GM12873 (cell line): Measurements from ENCODE around the gene PLEK2.

Experiments used
- TF ChIP-seq, protein P1 (sequence below): IDR thresholded peaks from 2 replicates; pipeline ENCODE4 v1.5.1; 2012; ENCODE audit warnings: low read depth, mild to moderate bottlenecking, moderate library complexity, low read length, control low read depth; ENCODE audit not compliant: insufficient read depth; ENCODE audit errors: missing control alignments

PLEK2 gene

DNA sequence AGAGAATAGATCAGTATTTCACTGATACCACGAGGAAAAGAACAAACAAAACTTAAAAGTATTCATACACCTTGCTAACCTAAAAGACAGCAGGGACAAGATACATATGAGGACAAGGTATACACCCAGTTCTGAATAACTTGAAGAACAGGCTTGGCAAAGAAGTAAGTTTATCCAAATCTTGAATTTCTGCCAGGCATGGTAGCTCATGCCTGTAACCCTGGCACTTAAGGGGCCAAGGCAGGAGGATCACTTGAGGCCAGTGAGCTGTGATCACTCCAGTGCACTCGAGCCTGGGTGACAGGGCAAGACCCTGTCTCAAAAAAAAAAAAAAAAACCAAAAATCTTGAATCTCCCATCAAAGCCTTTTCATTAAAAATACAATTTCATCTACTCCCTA is 26.8 kb downstream of the PLEK2 start:
- TF ChIP-seq, protein P1, sequence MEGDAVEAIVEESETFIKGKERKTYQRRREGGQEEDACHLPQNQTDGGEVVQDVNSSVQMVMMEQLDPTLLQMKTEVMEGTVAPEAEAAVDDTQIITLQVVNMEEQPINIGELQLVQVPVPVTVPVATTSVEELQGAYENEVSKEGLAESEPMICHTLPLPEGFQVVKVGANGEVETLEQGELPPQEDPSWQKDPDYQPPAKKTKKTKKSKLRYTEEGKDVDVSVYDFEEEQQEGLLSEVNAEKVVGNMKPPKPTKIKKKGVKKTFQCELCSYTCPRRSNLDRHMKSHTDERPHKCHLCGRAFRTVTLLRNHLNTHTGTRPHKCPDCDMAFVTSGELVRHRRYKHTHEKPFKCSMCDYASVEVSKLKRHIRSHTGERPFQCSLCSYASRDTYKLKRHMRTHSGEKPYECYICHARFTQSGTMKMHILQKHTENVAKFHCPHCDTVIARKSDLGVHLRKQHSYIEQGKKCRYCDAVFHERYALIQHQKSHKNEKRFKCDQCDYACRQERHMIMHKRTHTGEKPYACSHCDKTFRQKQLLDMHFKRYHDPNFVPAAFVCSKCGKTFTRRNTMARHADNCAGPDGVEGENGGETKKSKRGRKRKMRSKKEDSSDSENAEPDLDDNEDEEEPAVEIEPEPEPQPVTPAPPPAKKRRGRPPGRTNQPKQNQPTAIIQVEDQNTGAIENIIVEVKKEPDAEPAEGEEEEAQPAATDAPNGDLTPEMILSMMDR: no peak

DNA sequence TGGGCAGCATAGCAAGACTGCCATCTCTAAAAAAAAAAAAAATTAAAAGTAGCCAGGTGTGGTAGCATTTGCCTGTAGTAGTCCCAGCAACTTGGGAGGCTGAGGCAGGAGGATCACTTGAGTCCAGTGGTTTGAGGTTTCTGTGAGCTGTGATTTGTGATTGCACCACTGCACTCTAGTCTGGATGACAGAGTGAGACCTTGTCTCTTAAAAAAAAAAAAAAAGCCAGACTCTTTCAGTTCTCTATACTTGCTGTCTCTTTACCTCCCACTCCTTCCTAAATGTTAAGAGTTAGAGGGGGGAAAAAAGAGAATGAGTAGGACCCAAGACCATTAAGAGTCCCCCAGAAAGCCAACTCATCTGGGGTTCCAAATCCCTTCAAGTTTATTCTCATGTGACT is 34.0 kb downstream of the PLEK2 start:
- TF ChIP-seq, protein P1: no peak

DNA sequence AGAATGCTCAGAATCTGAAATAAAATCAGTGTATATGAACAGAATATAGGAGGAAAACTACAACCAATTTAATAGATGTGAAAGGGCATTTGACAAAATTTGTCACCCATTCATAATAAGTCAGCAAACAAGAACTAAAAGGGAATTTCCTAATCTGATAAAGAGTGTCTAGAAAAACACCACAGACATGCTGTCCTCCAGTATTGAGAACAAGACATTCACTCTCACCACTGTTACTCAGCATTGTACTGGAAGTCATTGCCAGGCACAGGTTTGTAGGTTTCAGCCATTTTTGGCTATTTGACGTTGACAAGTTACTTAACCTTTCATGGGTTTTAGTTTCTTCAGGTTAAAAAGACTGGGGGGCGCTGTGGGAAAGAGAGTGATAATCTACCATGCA is 38.6 kb downstream of the PLEK2 start:
- TF ChIP-seq, protein P1: no peak

DNA sequence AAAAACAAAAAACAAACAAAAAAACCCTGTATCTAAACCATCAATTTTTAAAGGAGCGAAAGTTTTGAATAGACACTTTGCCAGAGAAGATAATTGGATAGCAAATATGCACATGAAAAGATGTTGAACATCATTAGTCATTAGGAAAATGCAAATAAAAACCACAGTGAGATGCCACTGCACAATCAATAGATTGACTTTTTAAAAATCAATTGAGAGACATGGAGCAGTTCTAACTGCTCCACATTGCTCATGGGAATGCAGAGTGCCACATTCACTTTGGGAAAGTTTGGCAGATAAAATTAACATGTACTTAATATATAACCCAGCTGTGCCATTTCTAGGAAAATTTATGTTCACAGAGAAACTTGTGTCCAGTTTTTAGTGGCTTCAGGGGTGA is 39.1 kb downstream of the PLEK2 start:
- TF ChIP-seq, protein P1: no peak

DNA sequence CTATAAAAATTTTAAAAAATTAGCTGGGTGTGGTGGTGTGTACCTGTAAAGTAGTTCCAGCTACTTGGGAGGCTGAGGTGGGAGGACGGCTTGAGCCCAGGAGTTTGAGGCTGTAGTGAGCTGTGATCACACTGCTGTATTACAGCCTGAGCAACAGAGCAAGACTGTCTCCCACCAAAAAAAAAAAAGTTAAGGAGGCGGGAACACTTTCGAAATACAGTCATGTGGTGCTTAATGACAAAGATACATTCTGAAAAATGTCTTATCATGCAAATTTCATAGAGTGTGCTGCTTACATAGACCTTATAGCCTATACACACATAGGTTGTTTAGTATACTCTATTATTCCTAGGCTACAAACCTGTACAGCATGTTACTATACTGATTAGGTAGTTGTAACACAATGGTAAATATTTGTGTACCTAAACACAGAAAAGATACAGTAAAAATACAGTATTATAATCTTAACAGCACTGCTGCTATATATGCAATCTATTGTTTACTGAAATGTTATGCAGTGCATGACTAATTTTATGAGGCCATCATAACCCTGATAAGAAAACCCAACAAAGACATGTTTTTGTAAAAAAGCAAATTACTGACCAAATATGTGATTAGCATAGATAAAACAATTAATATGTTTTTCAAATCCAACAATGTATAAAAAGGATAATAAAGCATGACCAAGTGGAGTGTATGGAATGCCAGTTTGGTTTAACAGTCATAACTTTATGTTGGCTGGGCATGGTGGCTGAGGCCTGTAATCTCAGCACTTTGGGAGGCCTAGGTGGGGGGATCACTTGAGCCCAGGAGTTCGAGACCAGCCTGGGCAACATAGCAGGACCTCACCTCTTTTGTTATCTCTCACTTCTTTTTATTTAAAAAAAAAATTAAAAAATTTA is 40.5 kb downstream of the PLEK2 start:
- TF ChIP-seq, protein P1: no peak

DNA sequence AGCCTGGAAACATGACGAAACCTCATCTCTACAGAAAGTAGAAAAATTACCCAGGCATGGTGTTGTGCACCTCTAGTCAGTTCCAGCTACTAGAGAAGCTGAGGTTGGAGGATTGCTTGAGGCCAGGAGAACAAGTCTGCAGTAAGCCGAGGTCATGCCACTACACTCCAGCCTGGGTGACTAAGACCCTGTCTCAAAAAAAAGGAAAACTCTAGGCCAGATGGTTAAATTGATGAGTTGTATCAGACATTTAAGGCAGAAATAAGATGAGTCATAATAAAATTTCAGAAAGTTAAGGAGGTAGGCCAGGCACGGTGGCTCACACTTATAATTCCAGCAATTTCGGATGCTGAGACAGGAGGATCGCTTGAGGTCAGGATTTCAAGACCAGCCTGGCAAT is 41.1 kb downstream of the PLEK2 start:
- TF ChIP-seq, protein P1: no peak

DNA sequence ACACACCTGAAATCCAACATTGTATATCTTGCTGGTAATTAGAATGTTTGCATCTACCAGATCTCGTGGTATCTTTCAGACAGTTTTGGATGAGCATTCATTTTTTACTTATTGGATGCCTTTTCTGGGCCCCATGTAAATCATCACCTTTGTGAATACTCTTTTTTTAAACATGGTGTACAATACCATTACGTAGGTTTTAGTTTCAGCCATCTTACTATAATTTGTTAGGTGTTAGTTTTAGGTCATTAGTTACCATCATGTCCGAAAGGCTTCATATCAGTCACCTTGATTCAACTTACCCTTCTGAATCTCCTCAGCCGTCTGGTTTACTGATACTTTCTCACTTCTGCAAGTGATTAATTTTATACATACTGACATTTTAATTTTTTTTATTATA is 46.5 kb downstream of the PLEK2 start:
- TF ChIP-seq, protein P1: no peak
